Measurements from ENCODE around the gene SLC37A1.

Gene SLC37A1

GRCh38 chr21:42526379-42526727 is 12.7 kb downstream of the SLC37A1 start:
- Histone ChIP-seq H3K79me2 (ENCODE audit: insufficient read depth, low read length) (peaks cover 24% of the 10 kb centered on the region; the same call in 1 of the 2 replicates), H3F3A (ENCODE audit: insufficient read depth) (peaks cover 68% of the 10 kb centered on the region), H3K27ac (ENCODE audit: low read depth, low read length) (peak overlapping the region; percentile 93), H3K9ac (ENCODE audit: low read length) (peak overlapping the region; percentile 42; the same call in 1 of the 2 replicates), H4K20me1 (ENCODE audit: low read depth, low read length) (no peaks in the 10 kb centered on the region), H3K4me3 (ENCODE audit: insufficient read depth, low read length, poor library complexity, severe bottlenecking) (no peak overlapping the region), H3K27me3 (ENCODE audit: low read length) (no peaks in the 10 kb centered on the region), H3K36me3 (ENCODE audit: low read length) (0 out of 2 replicates have a peak, but pooled peaks cover 2% of the 10 kb centered on the region), H3K9me3 (ENCODE audit: insufficient read depth, low read length) (no peaks in the 10 kb centered on the region), H3K9me2 (replicated peaks; ENCODE audit: insufficient read depth, low read length) (no peaks in the 10 kb centered on the region), H3K4me2 (ENCODE audit: low read depth, low read length, poor library complexity, severe bottlenecking) (no peak overlapping the region), H2AFZ (ENCODE audit: low read depth, low read length, severe bottlenecking) (no peak overlapping the region)
- TF ChIP-seq EZH2phosphoT487 (conservative IDR thresholded peaks at IDR 0.05; ENCODE audit: low read length) (no peak), CTCF (IDR thresholded peaks at IDR 0.05; ENCODE audit: insufficient read depth, low read length, poor library complexity, severe bottlenecking) (no peak)

DNA sequence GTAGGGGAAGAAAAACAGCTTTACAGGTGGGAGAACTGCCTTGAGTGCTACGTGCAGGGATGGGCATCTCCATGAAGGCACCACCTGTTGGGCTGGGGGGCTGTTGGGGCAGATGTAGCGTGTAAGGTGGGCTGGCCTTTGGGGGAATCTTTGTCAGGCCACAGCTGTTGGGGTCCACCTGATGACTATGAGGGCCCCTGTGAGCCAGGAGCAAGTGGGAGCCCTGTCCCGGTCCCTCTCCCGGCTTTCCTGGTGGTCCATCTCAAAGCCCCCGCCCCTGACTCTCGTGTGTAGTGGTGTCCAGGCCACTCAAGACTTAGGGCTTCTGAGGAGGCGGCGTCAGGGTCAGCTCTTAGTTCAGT is 13.5 kb downstream of the SLC37A1 start:
- Histone ChIP-seq H3K9me3 (ENCODE audit: insufficient read depth, low read length) (no peaks in the 10 kb centered on the region), H3K4me3 (ENCODE audit: insufficient read depth, low read length, poor library complexity, severe bottlenecking) (no peak overlapping the region), H2AFZ (ENCODE audit: low read depth, low read length, severe bottlenecking) (no peak overlapping the region), H3K36me3 (ENCODE audit: low read length) (0 out of 2 replicates have a peak, but pooled peaks cover 2% of the 10 kb centered on the region), H3K79me2 (ENCODE audit: insufficient read depth, low read length) (peaks cover 31% of the 10 kb centered on the region), H3K4me2 (ENCODE audit: low read depth, low read length, poor library complexity, severe bottlenecking) (peak overlapping the region; percentile 65), H3K9ac (ENCODE audit: low read length) (peak overlapping the region; percentile 42), H4K20me1 (ENCODE audit: low read depth, low read length) (no peaks in the 10 kb centered on the region), H3K9me2 (replicated peaks; ENCODE audit: insufficient read depth, low read length) (no peaks in the 10 kb centered on the region), H3F3A (ENCODE audit: insufficient read depth) (peaks cover 75% of the 10 kb centered on the region), H3K27ac (ENCODE audit: low read depth, low read length) (peak overlapping the region; percentile 93), H3K27me3 (ENCODE audit: low read length) (no peaks in the 10 kb centered on the region)
- no peak for TF ChIP-seq EZH2phosphoT487 (conservative IDR thresholded peaks at IDR 0.05; ENCODE audit: low read length)
- no peak for TF ChIP-seq CTCF (IDR thresholded peaks at IDR 0.05; ENCODE audit: insufficient read depth, low read length, poor library complexity, severe bottlenecking)

DNA sequence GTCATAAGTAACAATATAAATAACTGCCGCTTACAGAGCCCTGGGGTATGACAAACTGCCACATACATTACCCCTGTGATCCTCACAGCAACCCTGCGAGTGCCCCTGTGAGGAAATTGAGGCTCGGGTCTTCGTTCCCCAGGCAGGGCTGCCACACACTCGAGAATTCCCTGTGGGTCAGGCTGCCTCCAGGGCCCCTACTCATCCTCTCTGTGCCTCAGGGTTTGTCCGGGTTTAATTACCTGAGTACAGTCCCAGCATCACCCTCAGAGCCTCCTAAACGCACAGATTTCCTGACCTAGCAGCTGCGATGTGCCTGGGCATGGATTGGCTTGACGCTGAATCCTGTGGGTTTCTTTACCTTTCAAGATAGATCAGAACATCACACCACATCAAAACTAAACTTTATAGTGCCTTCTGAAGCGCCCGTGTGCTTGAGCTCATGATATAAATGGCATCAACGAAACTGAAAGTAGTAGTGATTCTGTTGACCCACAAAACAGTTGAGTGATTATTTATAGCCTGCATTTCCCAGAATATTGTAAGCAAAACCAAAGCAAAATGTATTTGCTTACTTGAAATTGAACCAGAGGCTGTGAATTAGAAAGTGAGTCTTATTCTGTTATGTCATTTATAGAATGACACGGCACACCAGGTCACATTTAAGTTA is 14.0 kb downstream of the SLC37A1 start:
- peaks cover 80% of the 10 kb centered on the region for H3F3A ChIP-seq (ENCODE audit: insufficient read depth)
- no peaks in the 10 kb centered on the region for H3K27me3 ChIP-seq (ENCODE audit: low read length)
- H3K9me2 ChIP-seq (replicated peaks; ENCODE audit: insufficient read depth, low read length) = no peaks in the 10 kb centered on the region
- H3K9ac ChIP-seq (ENCODE audit: low read length) = peak overlapping the region; percentile 42
- H3K27ac ChIP-seq (ENCODE audit: low read depth, low read length) = peak overlapping the region; percentile 93
- H3K79me2 ChIP-seq (ENCODE audit: insufficient read depth, low read length) = peaks cover 32% of the 10 kb centered on the region
- no peak overlapping the region for H2AFZ ChIP-seq (ENCODE audit: low read depth, low read length, severe bottlenecking)
- peak overlapping the region; percentile 20 for H3K4me3 ChIP-seq (ENCODE audit: insufficient read depth, low read length, poor library complexity, severe bottlenecking)
- no peaks in the 10 kb centered on the region for H4K20me1 ChIP-seq (ENCODE audit: low read depth, low read length)
- peak overlapping the region; percentile 65 for H3K4me2 ChIP-seq (ENCODE audit: low read depth, low read length, poor library complexity, severe bottlenecking)
- no peaks in the 10 kb centered on the region for H3K9me3 ChIP-seq (ENCODE audit: insufficient read depth, low read length)
- 0 out of 2 replicates have a peak, but pooled peaks cover 2% of the 10 kb centered on the region for H3K36me3 ChIP-seq (ENCODE audit: low read length)
- TF ChIP-seq EZH2phosphoT487 (conservative IDR thresholded peaks at IDR 0.05; ENCODE audit: low read length) (no peak), CTCF (IDR thresholded peaks at IDR 0.05; ENCODE audit: insufficient read depth, low read length, poor library complexity, severe bottlenecking) (no peak)
